ENCODE data around the gene LDLRAD4.

The LDLRAD4 gene

GRCh38 chr18:13388586-13389490 lies 170.3 kb downstream of the LDLRAD4 start:
- no peaks in the 10 kb centered on the region for H3K9me3 ChIP-seq
- H3K9ac ChIP-seq: peak overlapping the region; percentile 28; the same call in 1 of the 2 replicates
- peak overlapping the region; percentile 68 for H3K27ac ChIP-seq
- peaks cover 94% of the 10 kb centered on the region for H4K20me1 ChIP-seq
- TF ChIP-seq Cebpa-rat (IDR thresholded peaks at IDR 0.05): no peak
- no peaks in the 10 kb centered on the region for H3K27me3 ChIP-seq
- peaks cover 71% of the 10 kb centered on the region for H3K4me1 ChIP-seq
- peaks cover 68% of the 10 kb centered on the region for H3K36me3 ChIP-seq
- H3K4me3 ChIP-seq: no peak overlapping the region
- peak overlapping the region; percentile 82 for H3K4me2 ChIP-seq

- peak overlapping the region; percentile 82 for H3K4me2 ChIP-seq
- peak overlapping the region; percentile 35; the same call in 1 of the 2 replicates for H3K9ac ChIP-seq
- peak overlapping the region; percentile 68 for H3K27ac ChIP-seq
Observed at GRCh38 chr18:13389491-13390131, 171.1 kb downstream of the LDLRAD4 start.

GRCh38 chr18:13390196-13390595 lies 171.6 kb downstream of the LDLRAD4 start:
- Histone ChIP-seq H3K27me3 (no peaks in the 10 kb centered on the region), H3K4me2 (peak overlapping the region; percentile 82)

More at GRCh38 chr18:13389491-13390131, 171.1 kb downstream of the LDLRAD4 start:
- TF ChIP-seq Cebpa-rat (IDR thresholded peaks at IDR 0.05): no peak
- H3K4me1 ChIP-seq: peaks cover 73% of the 10 kb centered on the region
- H3K27me3 ChIP-seq: no peaks in the 10 kb centered on the region
- no peak overlapping the region for H3K4me3 ChIP-seq
- H3K36me3 ChIP-seq: peaks cover 69% of the 10 kb centered on the region
- peaks cover 93% of the 10 kb centered on the region for H4K20me1 ChIP-seq
- H3K9me3 ChIP-seq: no peaks in the 10 kb centered on the region

GRCh38 chr18:13390711-13391110 lies 172.2 kb downstream of the LDLRAD4 start:
- Histone ChIP-seq H3K27ac (peak overlapping the region; percentile 68), H3K4me1 (peaks cover 77% of the 10 kb centered on the region), H3K36me3 (peaks cover 72% of the 10 kb centered on the region), H4K20me1 (peaks cover 86% of the 10 kb centered on the region), H3K27me3 (no peaks in the 10 kb centered on the region), H3K9ac (no peak overlapping the region; the same call in 1 of the 2 replicates), H3K4me2 (peak overlapping the region; percentile 82), H3K4me3 (no peak overlapping the region), H3K9me3 (no peaks in the 10 kb centered on the region)
- TF ChIP-seq Cebpa-rat (IDR thresholded peaks at IDR 0.05): no peak

More at GRCh38 chr18:13390196-13390595, 171.6 kb downstream of the LDLRAD4 start:
- H3K9ac ChIP-seq: peak overlapping the region; percentile 35; the same call in 1 of the 2 replicates
- H3K4me1 ChIP-seq: peaks cover 77% of the 10 kb centered on the region
- H3K4me3 ChIP-seq: no peak overlapping the region
- TF ChIP-seq Cebpa-rat (IDR thresholded peaks at IDR 0.05): no peak
- no peaks in the 10 kb centered on the region for H3K9me3 ChIP-seq
- peaks cover 91% of the 10 kb centered on the region for H4K20me1 ChIP-seq
- peak overlapping the region; percentile 68 for H3K27ac ChIP-seq
- H3K36me3 ChIP-seq: peaks cover 71% of the 10 kb centered on the region

- Histone ChIP-seq H3K27ac (no peak overlapping the region), H3K36me3 (peaks cover 76% of the 10 kb centered on the region)
- no peak for TF ChIP-seq Cebpa-rat (IDR thresholded peaks at IDR 0.05)
Observed at GRCh38 chr18:13392029-13392750, 173.6 kb downstream of the LDLRAD4 start.

GRCh38 chr18:13392899-13393298 lies 174.3 kb downstream of the LDLRAD4 start:
- peaks cover 74% of the 10 kb centered on the region for H4K20me1 ChIP-seq
- TF ChIP-seq Cebpa-rat (IDR thresholded peaks at IDR 0.05): no peak
- no peak overlapping the region for H3K4me3 ChIP-seq
- peak overlapping the region; percentile 19; the same call in 1 of the 2 replicates for H3K27ac ChIP-seq
- H3K27me3 ChIP-seq: no peaks in the 10 kb centered on the region
- H3K4me1 ChIP-seq: peaks cover 67% of the 10 kb centered on the region
- H3K9me3 ChIP-seq: no peaks in the 10 kb centered on the region
- no peak overlapping the region for H3K9ac ChIP-seq
- H3K4me2 ChIP-seq: 0 out of 2 replicates have a peak overlapping the region, but pooled peaks have one; percentile 2
- peaks cover 76% of the 10 kb centered on the region for H3K36me3 ChIP-seq

More at GRCh38 chr18:13392029-13392750, 173.6 kb downstream of the LDLRAD4 start:
- Histone ChIP-seq H3K9me3 (no peaks in the 10 kb centered on the region), H3K4me2 (no peak overlapping the region), H3K4me3 (no peak overlapping the region), H3K4me1 (peaks cover 74% of the 10 kb centered on the region), H3K9ac (no peak overlapping the region), H4K20me1 (peaks cover 75% of the 10 kb centered on the region), H3K27me3 (no peaks in the 10 kb centered on the region)

- TF ChIP-seq Cebpa-rat (IDR thresholded peaks at IDR 0.05): no peak
- peak overlapping the region; percentile 2; the same call in 1 of the 2 replicates for H3K4me2 ChIP-seq
- no peaks in the 10 kb centered on the region for H3K27me3 ChIP-seq
- H4K20me1 ChIP-seq: peaks cover 75% of the 10 kb centered on the region
- no peaks in the 10 kb centered on the region for H3K9me3 ChIP-seq
- H3K9ac ChIP-seq: no peak overlapping the region
- H3K36me3 ChIP-seq: peaks cover 76% of the 10 kb centered on the region
- no peak overlapping the region for H3K4me3 ChIP-seq
- H3K27ac ChIP-seq: peak overlapping the region; percentile 19; the same call in 1 of the 2 replicates
- peaks cover 62% of the 10 kb centered on the region for H3K4me1 ChIP-seq
Observed at GRCh38 chr18:13393338-13393737, 174.8 kb downstream of the LDLRAD4 start.

GRCh38 chr18:13394801-13395200 lies 176.2 kb downstream of the LDLRAD4 start:
- H3K4me3 ChIP-seq: no peak overlapping the region
- no peak overlapping the region for H3K4me2 ChIP-seq
- H4K20me1 ChIP-seq: peaks cover 73% of the 10 kb centered on the region
- H3K9me3 ChIP-seq: no peaks in the 10 kb centered on the region
- no peaks in the 10 kb centered on the region for H3K27me3 ChIP-seq
- no peak for TF ChIP-seq Cebpa-rat (IDR thresholded peaks at IDR 0.05)
- H3K4me1 ChIP-seq: peaks cover 48% of the 10 kb centered on the region
- no peak overlapping the region for H3K27ac ChIP-seq
- no peak overlapping the region for H3K9ac ChIP-seq
- H3K36me3 ChIP-seq: peaks cover 76% of the 10 kb centered on the region

GRCh38 chr18:13395577-13395976 lies 177.0 kb downstream of the LDLRAD4 start:
- TF ChIP-seq Cebpa-rat (IDR thresholded peaks at IDR 0.05): no peak
- no peak overlapping the region for H3K27ac ChIP-seq
- H3K9me3 ChIP-seq: no peaks in the 10 kb centered on the region
- H3K4me3 ChIP-seq: no peak overlapping the region
- no peak overlapping the region for H3K9ac ChIP-seq
- H3K4me1 ChIP-seq: peaks cover 48% of the 10 kb centered on the region
- H3K36me3 ChIP-seq: peaks cover 77% of the 10 kb centered on the region
- H3K4me2 ChIP-seq: no peak overlapping the region
- H3K27me3 ChIP-seq: no peaks in the 10 kb centered on the region
- H4K20me1 ChIP-seq: peaks cover 72% of the 10 kb centered on the region

Measured in BLaER1 (cell line).